IMR-90 (cell line): ENCODE measurements around the gene ZGLP1. TPM values are rescaled to one million over a fixed set of nuclear protein-coding genes. Genes with fewer than 3 reads are reported as not detected.
A peak's percentile ranks its signal among the peaks of the same experiment; 100 is the strongest.

Experiments
- ATAC-seq: fragments of 200-7000 bp; cut with Tn5 transposase; 2 replicates; pipeline ENCODE4 v1.9.1; 2020; ENCODE audit warnings: low read depth, mild to moderate bottlenecking, moderate library complexity
- BruUV-seq: library from RNA; stranded (reverse); fragments of 400-500 nt; replicated peaks from 2 replicates; lab custom pipeline; 2021; lab: Mats Ljungman, UMichigan
- CTCF ChIA-PET: fragments of 300-600 bp; formaldehyde crosslinking; extraction: SDS; loops from one replicate; lab custom pipeline; 2021; ENCODE audit warnings: antibody characterized with exemption; lab: Yijun Ruan, JAX
- POLR2A ChIA-PET: fragments of 300-600 bp; sonication (Branson Sonifier 250); formaldehyde crosslinking; loops from one replicate; lab custom pipeline; 2022; ENCODE audit warnings: antibody characterized with exemption; ENCODE audit not compliant: unreplicated experiment; lab: Charles Lee
- DNase-seq: peaks from one replicate; pipeline ENCODE4 v3.0.0; 2013
- H2AFZ ChIP-seq: replicated peaks from 2 replicates; pipeline ENCODE3; 2013; ENCODE audit warnings: low read length, mild to moderate bottlenecking; ENCODE audit not compliant: poor library complexity
- H2AK5ac ChIP-seq: 2 replicates; pipeline ENCODE4 v1.6.1; 2013; ENCODE audit warnings: low read depth, low read length, inconsistent platforms
- H2AK9ac ChIP-seq: replicated peaks from 2 replicates; pipeline ENCODE3; 2013; ENCODE audit warnings: mild to moderate bottlenecking, low read depth, low read length, moderate library complexity; ENCODE audit not compliant: poor library complexity
- H2BK120ac ChIP-seq: 2 replicates; pipeline ENCODE4 v1.6.1; 2013; ENCODE audit warnings: low read depth, low read length, inconsistent platforms
- H2BK15ac ChIP-seq: 3 replicates; pipeline ENCODE4 v1.6.1; 2013; ENCODE audit warnings: low read depth, low read length, inconsistent platforms
- H2BK20ac ChIP-seq: 2 replicates; pipeline ENCODE4 v1.6.1; 2013; ENCODE audit warnings: low read depth, mild to moderate bottlenecking, inconsistent platforms, low read length, moderate library complexity
- H2BK5ac ChIP-seq: 2 replicates; pipeline ENCODE4 v1.6.1; 2013; ENCODE audit warnings: mild to moderate bottlenecking, low read depth, low read length, inconsistent platforms; ENCODE audit not compliant: poor library complexity, severe bottlenecking
- H3K14ac ChIP-seq: replicated peaks from 2 replicates; pipeline ENCODE4 v1.6.1; 2013; ENCODE audit warnings: low read depth, low read length, inconsistent platforms
- H3K18ac ChIP-seq: 2 replicates; pipeline ENCODE4 v1.6.1; 2013; ENCODE audit warnings: low read depth, low read length, control low read depth
- H3K23ac ChIP-seq: 2 replicates; pipeline ENCODE4 v1.6.1; 2013; ENCODE audit warnings: low read depth, low read length, inconsistent platforms
- H3K27ac ChIP-seq: 2 replicates; pipeline ENCODE4 v1.5.1; 2013; ENCODE audit warnings: mild to moderate bottlenecking, control low read depth, low read length; ENCODE audit not compliant: insufficient read depth
- H3K27me3 ChIP-seq: 2 replicates; pipeline ENCODE4 v1.6.1; 2013; ENCODE audit warnings: low read length; ENCODE audit not compliant: control insufficient read depth, insufficient read depth
- H3K36me3 ChIP-seq: 2 replicates; pipeline ENCODE4 v1.6.1; 2013; ENCODE audit warnings: low read length, mixed read lengths; ENCODE audit not compliant: control insufficient read depth, insufficient read depth
- H3K4ac ChIP-seq: 2 replicates; pipeline ENCODE4 v1.6.1; 2013; ENCODE audit warnings: low read depth, low read length, inconsistent platforms
- H3K4me1 ChIP-seq: 2 replicates; pipeline ENCODE4 v1.6.1; 2013; ENCODE audit warnings: low read length, mixed read lengths; ENCODE audit not compliant: control insufficient read depth, insufficient read depth
- H3K4me2 ChIP-seq: 2 replicates; pipeline ENCODE4 v1.6.1; 2013; ENCODE audit warnings: low read depth, mild to moderate bottlenecking, control low read depth, low read length, moderate library complexity
- H3K4me3 ChIP-seq: 2 replicates; pipeline ENCODE4 v1.5.1; 2013; ENCODE audit warnings: low read depth, mild to moderate bottlenecking, control low read depth, low read length, moderate library complexity; ENCODE audit not compliant: insufficient read depth
- H3K56ac ChIP-seq: 2 replicates; pipeline ENCODE4 v1.6.1; 2013; ENCODE audit warnings: low read length, inconsistent platforms; ENCODE audit not compliant: insufficient read depth; ENCODE audit errors: extremely low read depth
- H3K79me1 ChIP-seq, 2 experiments: 2 replicates each; pipeline ENCODE4 v1.6.1; 2013; ENCODE audit warnings: low read length in 2 of 2, inconsistent platforms in 1 of 2, low read depth in 1 of 2
- H3K9ac ChIP-seq: 2 replicates; pipeline ENCODE4 v1.6.1; 2013; ENCODE audit warnings: low read depth, low read length, control low read depth
- H3K9me1 ChIP-seq: 2 replicates; pipeline ENCODE4 v1.6.1; 2013; ENCODE audit warnings: low read length, inconsistent platforms; ENCODE audit not compliant: insufficient read depth
- H3K9me3 ChIP-seq: 2 replicates; pipeline ENCODE4 v1.6.1; 2013; ENCODE audit warnings: low read length; ENCODE audit not compliant: control insufficient read depth, insufficient read depth
- H4K20me1 ChIP-seq: 2 replicates; pipeline ENCODE4 v1.6.1; 2013; ENCODE audit warnings: low read length, inconsistent platforms; ENCODE audit not compliant: insufficient read depth
- H4K5ac ChIP-seq: 2 replicates; pipeline ENCODE4 v1.6.1; 2013; ENCODE audit warnings: mild to moderate bottlenecking, low read depth, low read length, control low read depth
- H4K8ac ChIP-seq, 2 experiments: 2 replicates each; pipeline ENCODE4 v1.6.1; 2013; ENCODE audit warnings: low read depth in 2 of 2, low read length in 2 of 2, control low read depth in 1 of 2, inconsistent platforms in 1 of 2
- H4K91ac ChIP-seq: 2 replicates; pipeline ENCODE4 v1.6.1; 2013; ENCODE audit warnings: low read depth, low read length, inconsistent platforms; ENCODE audit not compliant: insufficient read depth
- BHLHE40 ChIP-seq: fragments of 150-350 bp; IDR thresholded peaks from 2 replicates; pipeline ENCODE4 v1.6.1; 2016; ENCODE audit warnings: mild to moderate bottlenecking, low read depth, low read length
- CHD1 ChIP-seq: IDR thresholded peaks from 2 replicates; pipeline ENCODE4 v1.6.1; 2012; ENCODE audit warnings: low read depth, low read length, improper control_type of control experiment
- CTCF ChIP-seq: conservative IDR thresholded peaks from 2 replicates; pipeline ENCODE4 v1.5.1; 2012; ENCODE audit warnings: mild to moderate bottlenecking, low read depth, low read length, improper control_type of control experiment
- MAZ ChIP-seq: IDR thresholded peaks from 2 replicates; pipeline ENCODE4 v1.6.1; 2012; ENCODE audit warnings: low read depth, mild to moderate bottlenecking, low read length, improper control_type of control experiment, moderate library complexity, borderline replicate concordance
- RAD21 ChIP-seq: IDR thresholded peaks from 2 replicates; pipeline ENCODE4 v1.6.1; 2012; ENCODE audit warnings: low read length, improper control_type of control experiment
- RCOR1 ChIP-seq: IDR thresholded peaks from 2 replicates; pipeline ENCODE4 v1.6.1; 2012; ENCODE audit warnings: mild to moderate bottlenecking, low read length, improper control_type of control experiment; ENCODE audit not compliant: insufficient replicate concordance
- RFX5 ChIP-seq: IDR thresholded peaks from 2 replicates; pipeline ENCODE4 v1.8.0; 2012; ENCODE audit warnings: low read depth, mild to moderate bottlenecking, low read length, moderate library complexity
- USF2 ChIP-seq: fragments of 150-350 bp; IDR thresholded peaks from 2 replicates; pipeline ENCODE4 v1.6.1; 2017; ENCODE audit warnings: mild to moderate bottlenecking, antibody characterized with exemption, low read length, low read depth
- WGBS, 2 experiments: methylation state at CpG; one replicate each; pipeline versions ENCODE4 v1.1.5 to v1.1.7; 2013; ENCODE audit warnings: missing lambda C conversion rate in 2 of 2; ENCODE audit not compliant: insufficient read length in 1 of 2; ENCODE audit errors: extremely low coverage in 2 of 2; 5-methylcytosine and 5-hydroxymethylcytosine counted together
- dilution Hi-C: fragments of 300-500 bp; cut with HindIII; formaldehyde crosslinking; loops from one replicate; pipeline ENCODE4 v1.14.3; 2018; ENCODE audit warnings: low sequenced_read_pairs; ENCODE audit not compliant: unreplicated experiment
- in situ Hi-C: fragments of 300-500 bp; cut with MboI; formaldehyde crosslinking; loops from 3 replicates; pipeline ENCODE4 v1.14.3; 2019; ENCODE audit warnings: low sequenced_read_pairs, inconsistent platforms, mixed read lengths
- intact Hi-C: fragments of 100-400 bp; cut with micrococcal nuclease; formaldehyde crosslinking; loops from 2 replicates; pipeline ENCODE4 v1.10.0; 2022
- polyA plus RNA-seq, 3 experiments: library from polyadenylated mRNA; depleted of rRNA; stranded (reverse); fragments of >200 nt; gene quantifications; 2 replicates each; pipeline ENCODE4 v1.2.3, GENCODE V29; 2012; ENCODE audit warnings: low replicate concordance in 1 of 3
- total RNA-seq: library from RNA; depleted of rRNA; stranded (reverse); fragments of >200 nt; gene quantifications from 2 replicates; pipeline ENCODE4 v1.2.3, GENCODE V29; 2012

Gene ZGLP1
- total and polyA plus RNA-seq, 2 of the 4 experiments (the other 2 are of a cell fraction) = 0.54 to 3.1 TPM

- Histone ChIP-seq H3K9me1 (peaks cover 5% of the 10 kb centered on the region; the same call in 1 of the 2 replicates), H3K4me2 (no peak overlapping the region), H4K20me1 (peaks cover 4% of the 10 kb centered on the region), H2BK20ac (no peak overlapping the region), H2BK15ac (no peak overlapping the region), H4K8ac (peak overlapping the region; percentile 9 to 79; a peak in 2 of 4 replicates), H4K91ac (no peak overlapping the region; the same call in 1 of the 2 replicates), H3K27ac (no peak overlapping the region), H2AFZ (peak overlapping the region; percentile 79), H3K18ac (no peak overlapping the region), H3K79me1 (no peaks in the 10 kb centered on the region), H3K9me3 (no peaks in the 10 kb centered on the region), H3K27me3 (no peaks in the 10 kb centered on the region; the same call in 1 of the 2 replicates), H3K36me3 (no peaks in the 10 kb centered on the region), H3K9ac (no peak overlapping the region), H3K4me1 (peaks cover 6% of the 10 kb centered on the region), H3K56ac (no peak overlapping the region), H3K4ac (0 out of 2 replicates have a peak overlapping the region, but pooled peaks have one; percentile 2), H4K5ac (peak overlapping the region; percentile 20), H3K14ac (no peak overlapping the region), H3K4me3 (no peak overlapping the region), H3K23ac (no peak overlapping the region), H2BK5ac (no peak overlapping the region), H2BK120ac (no peak overlapping the region), H2AK9ac (peak overlapping the region; percentile 33), H2AK5ac (peak overlapping the region; percentile 68; the same call in 1 of the 2 replicates)
- ChIA-PET POLR2A (no interaction called here), CTCF (no interaction called here)
- WGBS, 2 experiments = 55% methylated on average over 6 of the region's 14 CpGs; no CpG with 5 or more reads in 1 of the 2 experiments
- no TSS peak for BruUV-seq
- dilution Hi-C loops = no loop called here
- intact Hi-C loops = no loop called here
- peak; percentile 16; the same call in 1 of the 2 replicates for ATAC-seq
- TF ChIP-seq RAD21 = no peak
- TF ChIP-seq CHD1 = no peak
- no peak for TF ChIP-seq MAZ
- no peak for TF ChIP-seq USF2
- TF ChIP-seq RCOR1 = no peak
- TF ChIP-seq RFX5 = no peak
- TF ChIP-seq CTCF = no peak
- TF ChIP-seq BHLHE40 = no peak
- in situ Hi-C loops = no loop called here
- no peak for DNase-seq
Measured at GRCh38 chr19:10299545-10300458, 9.8 kb downstream of the ZGLP1 start.
